ENCODE data around the gene S100A16.
"Not testable (repeated sequence)": the region's sequence is repeated elsewhere in the genome, so short reads cannot be mapped to it uniquely, and the experiment has no call there.

S100A16 gene

GRCh38 chr1:153563991-153564390 lies 48.9 kb downstream of the S100A16 start:
- no peak for TF ChIP-seq POLR2A (IDR thresholded peaks at IDR 0.05; ENCODE audit: low read depth, low read length)
- DNase-seq (ENCODE audit: insufficient read length, low spot score) (no peak), FAIRE-seq (no peak)

- FAIRE-seq (no peak), DNase-seq (ENCODE audit: insufficient read length, low spot score) (no peak)
- no peak for TF ChIP-seq POLR2A (IDR thresholded peaks at IDR 0.05; ENCODE audit: low read depth, low read length)
Observed at GRCh38 chr1:153563483-153563901, 49.4 kb downstream of the S100A16 start.

GRCh38 chr1:153562021-153562420 lies 50.9 kb downstream of the S100A16 start:
- not testable (repeated sequence) for DNase-seq (ENCODE audit: insufficient read length, low spot score); FAIRE-seq

GRCh38 chr1:153561466-153561985 lies 51.4 kb downstream of the S100A16 start:
- no peak for FAIRE-seq

GRCh38 chr1:153560771-153561465 lies 52.0 kb downstream of the S100A16 start:
- no peak for TF ChIP-seq POLR2A (IDR thresholded peaks at IDR 0.05; ENCODE audit: low read depth, low read length)
- DNase-seq (ENCODE audit: insufficient read length, low spot score): no peak

More at GRCh38 chr1:153561466-153561985, 51.4 kb downstream of the S100A16 start:
- TF ChIP-seq POLR2A (IDR thresholded peaks at IDR 0.05; ENCODE audit: low read depth, low read length): no peak
- no peak for DNase-seq (ENCODE audit: insufficient read length, low spot score)

GRCh38 chr1:153560241-153560640 lies 52.7 kb downstream of the S100A16 start:
- FAIRE-seq: no peak

More at GRCh38 chr1:153560771-153561465, 52.0 kb downstream of the S100A16 start:
- FAIRE-seq: no peak

GRCh38 chr1:153557877-153558276 lies 55.1 kb downstream of the S100A16 start:
- DNase-seq (ENCODE audit: insufficient read length, low spot score) (no peak), FAIRE-seq (no peak)
- no peak for TF ChIP-seq POLR2A (IDR thresholded peaks at IDR 0.05; ENCODE audit: low read depth, low read length)

More at GRCh38 chr1:153560241-153560640, 52.7 kb downstream of the S100A16 start:
- TF ChIP-seq POLR2A (IDR thresholded peaks at IDR 0.05; ENCODE audit: low read depth, low read length): no peak
- DNase-seq (ENCODE audit: insufficient read length, low spot score): no peak

All from H54 (cell line).